ENCODE data around the gene CYTH2.

GRCh38 chr19:48484931-48485612 is 15.9 kb downstream of the CYTH2 start:
- no peak for TF ChIP-seq CTCF (IDR thresholded peaks at IDR 0.05)
- TF ChIP-seq POLR2A (IDR thresholded peaks at IDR 0.05), result no peak
